SU-DHL-6 (cell line): ENCODE results near the gene DUSP3.

ENCODE experiments used
- H2AFZ ChIP-seq: fragments of 200-600 bp; sonication (generic); 2 replicates; pipeline ENCODE4 v1.6.1; 2014; ENCODE audit warnings: low read depth, mild to moderate bottlenecking, moderate library complexity, mixed read lengths, antibody characterized with exemption, low read length; ENCODE audit not compliant: severe bottlenecking
- H3F3A ChIP-seq: fragments of 200-600 bp; shearing (Covaris generic); 2 replicates; pipeline ENCODE4 v1.6.0; 2016; ENCODE audit warnings: antibody characterized with exemption, mild to moderate bottlenecking; ENCODE audit not compliant: insufficient read depth
- H3K27ac ChIP-seq: fragments of 200-600 bp; sonication (generic); 2 replicates; pipeline ENCODE4 v1.5.1; 2016; ENCODE audit warnings: low read depth, mild to moderate bottlenecking, low read length, moderate library complexity, mixed read lengths
- H3K27me3 ChIP-seq: fragments of 200-600 bp; sonication (generic), shearing (Covaris generic); 2 replicates; pipeline ENCODE4 v1.6.0; 2014; ENCODE audit warnings: mild to moderate bottlenecking, low read length
- H3K36me3 ChIP-seq: fragments of 200-600 bp; sonication (generic); 2 replicates; pipeline ENCODE4 v1.6.1; 2014; ENCODE audit warnings: mild to moderate bottlenecking, low read length, mixed read lengths
- H3K4me2 ChIP-seq: fragments of 300-600, 200-600 bp; shearing (Covaris generic), sonication (generic); 2 replicates; pipeline ENCODE4 v1.6.0; 2014; ENCODE audit warnings: low read length, low read depth, mild to moderate bottlenecking; ENCODE audit not compliant: poor library complexity, severe bottlenecking
- H3K4me3 ChIP-seq: fragments of 200-600 bp; sonication (generic); 2 replicates; pipeline ENCODE4 v1.5.1; 2014; ENCODE audit warnings: antibody characterized with exemption, low read length, mild to moderate bottlenecking, mixed read lengths; ENCODE audit not compliant: insufficient read depth, poor library complexity, severe bottlenecking
- H3K79me2 ChIP-seq: fragments of 200-600 bp; sonication (generic); 2 replicates; pipeline ENCODE4 v1.6.1; 2014; ENCODE audit warnings: mild to moderate bottlenecking, low read length, moderate library complexity; ENCODE audit not compliant: insufficient read depth
- H3K9ac ChIP-seq: fragments of 200-600 bp; sonication (generic); 2 replicates; pipeline ENCODE4 v1.7.0; 2014; ENCODE audit warnings: mild to moderate bottlenecking, low read length
- H3K9me2 ChIP-seq: fragments of 200-600 bp; sonication (generic); replicated peaks from 2 replicates; pipeline ENCODE4 v1.6.1; 2014; ENCODE audit warnings: low read length; ENCODE audit not compliant: insufficient read depth
- H3K9me3 ChIP-seq: fragments of 200-600 bp; sonication (generic); 2 replicates; pipeline ENCODE4 v1.6.1; 2014; ENCODE audit warnings: low read length, mixed read lengths; ENCODE audit not compliant: insufficient read depth
- H4K20me1 ChIP-seq: fragments of 200-600 bp; sonication (generic); 2 replicates; pipeline ENCODE4 v1.6.1; 2014; ENCODE audit warnings: low read depth, mild to moderate bottlenecking, antibody characterized with exemption, low read length, moderate library complexity, mixed read lengths
- EZH2phosphoT487 ChIP-seq: fragments of 200-600 bp; sonication (generic), shearing (Covaris generic); conservative IDR thresholded peaks from 2 replicates; pipeline ENCODE4 v1.6.1; 2018; ENCODE audit warnings: mild to moderate bottlenecking, antibody characterized with exemption, low read length, moderate library complexity, mixed read lengths
- TF ChIP-seq, protein P1 (sequence below): fragments of 200-600 bp; sonication (generic); IDR thresholded peaks from one replicate; pipeline ENCODE4 v1.5.1; 2017; ENCODE audit warnings: antibody characterized with exemption, mild to moderate bottlenecking, low read length, moderate library complexity; ENCODE audit not compliant: insufficient read depth, poor library complexity, severe bottlenecking

DUSP3 gene

DNA sequence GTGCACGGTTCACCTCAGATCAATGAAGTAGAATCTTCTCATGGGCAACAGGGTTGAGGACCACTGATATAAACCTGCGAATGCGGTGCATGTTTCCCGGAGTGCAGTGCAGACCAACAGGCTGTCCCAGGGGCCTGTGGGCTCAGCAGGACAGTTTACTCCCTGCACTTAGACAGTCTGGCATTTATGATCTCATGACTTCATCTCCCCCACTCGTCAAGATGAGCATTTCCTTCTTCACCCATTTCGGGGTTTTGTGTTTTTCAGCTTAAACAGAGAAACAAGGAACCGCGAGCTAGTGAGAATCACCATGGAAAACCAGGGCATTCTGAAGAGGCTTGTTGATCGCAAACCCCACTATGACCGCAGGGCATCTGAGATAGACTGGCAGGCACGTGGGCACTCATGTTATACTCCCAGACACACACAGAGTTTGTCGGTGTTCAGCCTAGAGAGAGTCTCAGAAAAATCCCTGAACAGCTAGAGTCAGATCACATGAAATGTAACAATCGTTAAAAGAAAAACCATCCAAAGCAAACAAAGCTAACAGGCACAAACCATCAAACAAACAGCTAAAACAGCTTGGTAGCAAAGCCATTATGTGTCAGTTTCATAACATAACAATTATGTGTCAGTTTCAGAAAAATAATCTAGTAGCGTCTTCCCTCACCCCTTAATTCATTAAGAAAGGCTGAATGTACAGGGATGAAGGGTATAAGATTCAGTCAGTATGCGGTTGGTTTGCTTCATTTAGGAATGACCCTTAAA, 4.3 kb upstream of the DUSP3 start:
- Histone ChIP-seq H3K9me3 (no peaks in the 10 kb centered on the region), H2AFZ (no peak overlapping the region)
- no peak for TF ChIP-seq EZH2phosphoT487
- TF ChIP-seq, protein P1, sequence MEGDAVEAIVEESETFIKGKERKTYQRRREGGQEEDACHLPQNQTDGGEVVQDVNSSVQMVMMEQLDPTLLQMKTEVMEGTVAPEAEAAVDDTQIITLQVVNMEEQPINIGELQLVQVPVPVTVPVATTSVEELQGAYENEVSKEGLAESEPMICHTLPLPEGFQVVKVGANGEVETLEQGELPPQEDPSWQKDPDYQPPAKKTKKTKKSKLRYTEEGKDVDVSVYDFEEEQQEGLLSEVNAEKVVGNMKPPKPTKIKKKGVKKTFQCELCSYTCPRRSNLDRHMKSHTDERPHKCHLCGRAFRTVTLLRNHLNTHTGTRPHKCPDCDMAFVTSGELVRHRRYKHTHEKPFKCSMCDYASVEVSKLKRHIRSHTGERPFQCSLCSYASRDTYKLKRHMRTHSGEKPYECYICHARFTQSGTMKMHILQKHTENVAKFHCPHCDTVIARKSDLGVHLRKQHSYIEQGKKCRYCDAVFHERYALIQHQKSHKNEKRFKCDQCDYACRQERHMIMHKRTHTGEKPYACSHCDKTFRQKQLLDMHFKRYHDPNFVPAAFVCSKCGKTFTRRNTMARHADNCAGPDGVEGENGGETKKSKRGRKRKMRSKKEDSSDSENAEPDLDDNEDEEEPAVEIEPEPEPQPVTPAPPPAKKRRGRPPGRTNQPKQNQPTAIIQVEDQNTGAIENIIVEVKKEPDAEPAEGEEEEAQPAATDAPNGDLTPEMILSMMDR = no peak

GRCh38 chr17:43780135-43780534, 1.4 kb upstream of the DUSP3 start, which contains the start of gene CFAP97D1:
CFAP97D1 (plus strand) TSS chr17:43780435; CDS start chr17:43780463, 28 bp downstream.
- Histone ChIP-seq H3K27me3 (no peaks in the 10 kb centered on the region), H4K20me1 (no peaks in the 10 kb centered on the region), H3K9me2 (no peaks in the 10 kb centered on the region), H3K27ac (no peak within 1 kb of the TSS), H3K4me3 (peak within 1 kb of the TSS; percentile 48), H3K9me3 (no peaks in the 10 kb centered on the region), H3F3A (no peaks in the 10 kb centered on the region), H3K79me2 (no peaks in the 10 kb centered on the region), H3K36me3 (no peaks in the 10 kb centered on the region), H3K9ac (peak within 1 kb of the TSS; percentile 30; the same call in 1 of the 2 replicates), H2AFZ (no peak within 1 kb of the TSS), H3K4me2 (peak within 1 kb of the TSS; percentile 62)
- TF ChIP-seq EZH2phosphoT487 = no peak
- TF ChIP-seq, protein P1 = no peak

More for the DNA sequence above, 4.3 kb upstream of the DUSP3 start:
- Histone ChIP-seq H3K9ac (no peak overlapping the region), H3K27me3 (no peaks in the 10 kb centered on the region), H3F3A (no peaks in the 10 kb centered on the region), H3K27ac (no peak overlapping the region), H3K9me2 (no peaks in the 10 kb centered on the region), H3K4me3 (no peak overlapping the region), H3K79me2 (no peaks in the 10 kb centered on the region), H3K36me3 (no peaks in the 10 kb centered on the region), H4K20me1 (no peaks in the 10 kb centered on the region), H3K4me2 (no peak overlapping the region)

DNA sequence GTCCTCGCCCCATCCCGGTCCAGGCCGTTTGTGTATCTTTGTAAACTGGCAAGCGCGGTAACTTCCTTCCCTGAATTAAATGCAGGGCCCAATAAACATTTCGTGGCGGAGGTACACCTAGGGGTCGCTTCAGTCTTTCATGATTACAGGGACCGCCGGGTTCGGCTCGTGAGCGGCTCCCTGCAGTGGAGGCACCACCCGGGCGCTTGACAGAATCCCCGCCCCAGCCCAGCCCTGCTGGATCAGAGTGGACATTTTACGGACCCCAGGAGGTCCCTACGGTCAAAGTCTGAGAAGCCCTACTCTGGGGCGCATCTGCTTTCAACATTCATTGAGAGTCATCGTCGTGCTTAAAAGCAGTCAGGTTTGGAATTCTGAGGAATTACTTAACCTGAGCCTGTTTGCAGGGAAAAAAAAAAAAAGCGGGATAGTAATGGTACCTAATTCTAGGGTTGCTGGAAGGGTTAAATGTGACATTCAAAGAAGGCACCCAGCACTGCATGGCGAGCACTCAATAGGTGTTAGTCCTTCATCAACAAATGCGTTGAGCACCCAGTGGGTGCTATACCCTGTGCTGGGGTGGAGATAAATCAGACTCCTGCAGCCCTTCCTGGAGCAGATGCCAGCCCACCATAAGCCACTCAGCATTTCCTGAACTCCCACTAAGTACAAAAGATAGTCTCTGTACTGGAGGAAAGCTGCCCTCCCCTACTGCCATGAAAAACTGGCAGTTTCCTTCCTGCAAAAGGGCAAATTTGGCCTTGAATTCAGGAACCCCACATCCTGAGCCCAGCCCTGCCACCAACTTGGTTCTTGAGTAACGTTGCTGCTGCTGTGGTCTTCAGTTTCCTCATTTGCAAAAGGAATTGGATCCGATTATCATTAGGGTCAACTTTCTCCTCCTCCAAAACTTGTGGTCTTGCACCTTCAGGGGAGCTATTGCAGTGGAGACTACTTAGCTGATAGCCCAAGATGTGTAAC, 658 bp upstream of the DUSP3 start:
- Histone ChIP-seq H3K9me2 (no peaks in the 10 kb centered on the region), H3K27ac (no peak overlapping the region), H3K4me2 (peak overlapping the region; percentile 62), H3K36me3 (no peaks in the 10 kb centered on the region), H3K9me3 (no peaks in the 10 kb centered on the region), H3K9ac (peak overlapping the region; percentile 30; the same call in 1 of the 2 replicates), H3K79me2 (no peaks in the 10 kb centered on the region), H4K20me1 (no peaks in the 10 kb centered on the region), H2AFZ (no peak overlapping the region), H3K27me3 (no peaks in the 10 kb centered on the region), H3K4me3 (peak overlapping the region; percentile 48), H3F3A (no peaks in the 10 kb centered on the region)
- TF ChIP-seq, protein P1 = no peak
- no peak for TF ChIP-seq EZH2phosphoT487
